HG02870 (cell line): ENCODE data around the gene CCDC169.

ENCODE experiments used
- ATAC-seq: cut with Tn5 transposase; IDR thresholded peaks from one replicate; pipeline ENCODE4 v1.9.1; 2021; ENCODE audit warnings: mild to moderate bottlenecking, moderate library complexity; ENCODE audit not compliant: unreplicated experiment

CCDC169 gene

DNA sequence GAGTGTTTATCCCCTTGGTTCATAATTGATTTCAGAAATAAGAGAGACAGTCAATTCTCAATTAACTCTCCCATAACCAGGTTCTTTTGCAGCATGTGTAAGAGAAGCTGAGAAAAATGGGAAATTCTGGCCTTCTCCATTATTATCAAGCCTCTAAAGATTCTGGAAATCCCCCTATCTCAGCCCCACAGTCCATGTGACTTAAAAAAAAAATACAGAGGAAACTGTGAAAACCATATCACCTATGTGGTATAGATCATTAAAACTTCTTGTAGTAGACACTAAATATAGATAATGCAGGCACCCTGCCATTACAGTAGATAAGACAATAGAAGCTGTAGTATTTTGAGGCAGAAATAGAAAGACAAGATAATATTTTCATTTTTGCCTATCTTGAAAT lies 48.9 kb downstream of the CCDC169 start:
- ATAC-seq, result no peak

DNA sequence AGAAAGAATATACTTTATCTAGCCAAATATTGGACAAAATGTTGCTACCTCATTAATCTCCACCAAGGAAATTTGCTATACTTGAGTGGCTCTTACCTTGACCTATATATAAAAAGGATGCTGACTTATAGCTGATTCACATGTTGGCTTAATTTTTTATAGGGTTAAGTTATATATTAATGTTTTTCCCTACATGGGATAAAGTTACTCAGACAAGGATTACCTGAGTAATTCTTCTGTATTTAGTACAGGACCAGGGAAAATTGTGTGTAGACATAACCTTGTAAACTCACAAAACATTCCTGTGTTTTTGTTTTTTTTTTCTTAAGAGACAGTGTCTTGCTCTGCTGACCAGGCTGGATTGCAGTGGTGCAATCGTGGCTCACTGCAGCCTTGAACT lies 52.6 kb downstream of the CCDC169 start:
- ATAC-seq, result no peak

DNA sequence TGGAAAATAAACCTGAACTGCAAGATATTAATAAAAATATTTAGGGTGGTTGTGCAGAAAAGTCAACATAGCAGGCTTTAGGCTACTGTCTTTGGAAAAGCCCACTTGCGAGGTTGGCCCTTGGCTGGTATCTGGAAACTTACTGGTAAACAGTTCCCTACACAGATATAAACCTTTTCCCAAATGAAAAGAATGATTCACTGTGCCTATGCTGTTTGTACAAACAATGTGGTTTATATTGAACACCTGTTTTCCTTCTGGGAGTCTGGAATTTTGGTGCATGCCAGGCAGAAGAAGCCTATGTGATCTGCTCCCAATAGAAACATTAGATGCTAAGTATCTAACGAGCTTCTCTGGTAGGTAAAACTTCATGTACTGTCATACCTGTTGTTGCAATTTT lies 53.5 kb downstream of the CCDC169 start:
- ATAC-seq, result no peak

DNA sequence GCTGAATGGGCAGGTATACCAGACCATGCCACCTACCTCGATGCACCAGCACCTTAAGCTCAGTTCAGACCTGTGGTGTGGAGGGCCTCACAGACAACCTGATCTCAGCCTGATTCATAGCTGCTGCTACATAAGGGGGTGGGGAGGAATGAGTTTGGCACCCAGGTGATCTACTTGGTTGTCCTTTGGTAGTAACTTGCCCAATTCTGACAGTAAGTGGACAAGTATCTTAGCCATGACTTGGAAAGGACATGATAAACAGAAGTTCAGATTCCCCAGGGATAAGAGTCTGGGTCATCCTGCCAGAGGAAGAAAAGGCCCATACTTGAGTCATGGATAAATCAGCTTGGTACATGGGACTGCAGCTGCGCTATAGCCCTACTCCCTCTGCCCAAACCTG lies 54.9 kb downstream of the CCDC169 start:
- ATAC-seq, result no peak

DNA sequence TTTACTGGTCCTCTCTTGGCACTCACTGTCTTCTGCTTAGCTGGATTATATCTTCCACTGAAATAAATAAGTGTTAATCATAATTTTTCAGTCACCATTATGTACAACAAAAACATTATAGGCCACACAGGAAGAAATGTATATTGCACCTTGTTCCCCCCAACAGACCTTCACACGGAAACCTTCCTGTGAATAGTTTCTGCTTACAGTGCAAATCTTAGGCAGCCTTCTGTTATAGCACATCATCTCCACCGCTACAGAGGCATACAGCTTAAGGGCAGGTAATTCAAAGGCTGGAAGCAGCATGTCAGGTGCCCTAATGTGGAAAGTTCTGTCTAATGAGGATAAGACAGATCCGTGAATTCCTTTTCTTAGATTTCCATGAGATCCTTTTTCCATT lies 66.4 kb downstream of the CCDC169 start:
- no peak for ATAC-seq

DNA sequence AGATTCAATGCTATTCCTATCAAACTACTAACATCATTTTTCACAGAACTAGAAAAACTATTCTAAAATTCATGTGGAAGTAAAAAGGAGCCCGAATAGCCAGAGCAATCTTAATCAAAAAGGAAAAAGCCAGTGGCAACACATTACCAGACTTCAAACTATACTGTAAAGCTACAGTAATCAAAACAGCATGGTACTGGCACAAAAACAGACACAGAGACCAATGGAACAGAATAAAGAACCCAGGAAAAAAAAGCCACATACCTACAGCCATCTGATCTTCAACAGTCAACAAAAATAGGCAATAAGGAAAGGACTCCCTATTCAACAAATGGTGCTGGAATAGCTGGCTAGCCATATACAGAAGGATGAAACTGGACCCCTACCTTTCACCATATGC lies 72.9 kb downstream of the CCDC169 start:
- no peak for ATAC-seq

DNA sequence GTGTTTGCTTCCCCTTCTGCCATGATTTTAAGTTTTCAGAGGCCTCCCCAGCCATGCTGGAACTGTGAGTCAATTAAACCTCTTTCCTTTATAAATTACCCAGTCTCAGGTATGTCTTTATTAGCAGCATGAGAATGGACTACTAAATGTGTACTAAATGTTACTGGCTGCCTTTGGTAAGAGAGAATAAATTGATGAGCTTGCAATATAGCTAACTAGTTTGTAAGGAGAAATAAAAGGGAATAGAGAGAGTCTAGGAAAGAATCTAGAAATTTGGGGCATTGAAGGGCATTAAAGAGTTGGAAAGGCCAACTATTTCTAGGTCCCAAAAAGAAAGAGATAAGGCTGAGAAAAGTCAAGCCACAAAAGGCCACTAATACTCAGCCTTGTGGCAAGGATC lies 77.7 kb downstream of the CCDC169 start:
- ATAC-seq, result no peak

DNA sequence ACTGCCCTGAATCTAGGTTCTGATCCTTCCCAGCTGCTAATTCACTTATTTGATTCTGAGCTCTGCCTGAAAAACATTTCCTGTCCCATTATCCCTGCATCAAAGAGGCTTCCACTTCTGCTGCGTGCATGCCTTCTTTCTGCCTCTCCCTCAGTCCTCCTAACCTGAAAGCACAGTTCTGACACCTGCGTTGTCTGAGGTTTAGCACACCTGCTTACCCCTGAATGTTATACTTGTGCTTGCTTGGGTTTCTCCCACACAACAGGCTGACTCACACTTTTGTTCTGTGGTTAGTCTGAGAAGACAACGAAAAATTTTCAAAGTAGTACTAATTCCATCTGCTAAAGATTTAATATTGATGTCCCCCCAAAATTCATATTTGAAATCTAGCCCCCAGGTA lies 80.2 kb downstream of the CCDC169 start:
- no peak for ATAC-seq

DNA sequence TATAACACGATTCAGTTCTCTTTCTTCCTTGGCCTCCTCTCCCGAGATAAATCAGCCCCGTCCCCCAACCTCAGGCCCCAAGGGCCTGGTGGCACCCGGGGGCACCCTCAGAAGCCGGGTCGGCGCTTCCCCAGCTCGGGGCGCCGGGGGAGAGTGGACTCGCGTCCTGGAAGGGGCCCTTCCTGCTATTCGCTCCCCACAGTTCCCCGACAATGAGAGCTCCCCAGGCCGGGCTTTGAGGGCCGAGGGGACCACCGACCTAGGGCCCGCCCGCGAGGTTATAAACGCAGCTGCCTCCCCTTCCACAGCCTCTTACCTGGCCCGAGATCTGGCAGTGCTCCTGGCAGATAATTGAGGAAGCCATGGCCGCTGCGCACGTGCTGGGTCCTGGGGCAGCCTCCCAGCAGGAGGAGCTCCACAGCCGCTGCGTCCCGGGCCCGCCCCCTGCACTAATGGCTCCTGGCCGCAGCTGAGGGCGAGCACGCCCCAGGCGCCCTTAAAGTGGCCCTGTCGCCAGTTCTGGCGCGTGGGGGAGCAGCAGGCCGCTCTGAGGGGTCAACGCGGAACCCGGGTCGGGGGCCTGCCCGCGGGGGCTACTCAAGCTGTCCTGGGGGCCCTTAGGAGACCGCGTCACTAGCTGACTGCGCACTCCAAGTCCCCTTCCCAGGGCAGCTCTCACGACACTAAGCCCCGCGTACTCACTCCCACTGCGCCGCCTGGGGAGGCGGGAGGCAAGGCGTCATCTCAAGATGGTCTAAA lies 83.3 kb downstream of the CCDC169 start, which contains the start of gene SOHLH2:
TSS of gene SOHLH2 (minus strand) at position 394 of the 759 bp plus-strand sequence. CDS start at position 364, 30 bp downstream.
- no peak for ATAC-seq

DNA sequence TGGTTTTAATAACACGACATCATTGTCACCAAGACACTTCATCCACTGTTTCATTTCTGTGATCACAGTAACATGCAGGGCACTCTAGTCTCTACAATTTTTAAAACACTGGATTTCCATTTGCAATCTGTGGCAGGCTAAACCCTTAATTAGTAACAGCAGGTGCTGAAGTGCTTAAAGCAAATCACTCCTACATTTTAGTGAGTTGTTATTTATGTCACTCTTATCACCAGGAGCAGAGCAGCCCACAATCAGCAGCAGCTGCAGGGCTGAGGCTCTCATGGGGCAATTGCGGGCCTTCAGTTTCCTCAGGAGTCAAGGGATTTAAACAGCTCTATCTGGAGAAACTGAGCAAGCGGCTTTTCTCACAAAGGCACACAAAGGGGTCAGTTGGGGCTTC lies 84.8 kb downstream of the CCDC169 start:
- no peak for ATAC-seq

DNA sequence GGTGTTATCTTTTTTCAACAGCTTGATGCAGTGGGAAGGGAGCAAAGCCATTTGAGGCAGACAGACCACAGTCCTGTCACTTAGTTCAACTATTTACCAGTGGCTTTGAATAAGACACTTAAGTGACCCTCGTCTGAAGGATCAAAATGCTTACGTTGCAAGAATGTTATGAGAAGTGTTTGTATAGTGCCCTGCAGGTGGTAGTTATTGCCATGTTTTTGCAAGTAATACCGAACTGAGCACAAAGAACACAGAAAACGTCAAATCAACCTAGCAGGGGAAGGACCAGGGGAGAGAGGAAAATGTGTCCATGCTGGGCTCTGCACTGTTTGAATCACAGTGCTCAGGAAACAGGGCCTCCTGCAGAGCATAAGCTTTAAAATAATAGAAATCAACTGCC lies 86.0 kb downstream of the CCDC169 start:
- ATAC-seq, result no peak

DNA sequence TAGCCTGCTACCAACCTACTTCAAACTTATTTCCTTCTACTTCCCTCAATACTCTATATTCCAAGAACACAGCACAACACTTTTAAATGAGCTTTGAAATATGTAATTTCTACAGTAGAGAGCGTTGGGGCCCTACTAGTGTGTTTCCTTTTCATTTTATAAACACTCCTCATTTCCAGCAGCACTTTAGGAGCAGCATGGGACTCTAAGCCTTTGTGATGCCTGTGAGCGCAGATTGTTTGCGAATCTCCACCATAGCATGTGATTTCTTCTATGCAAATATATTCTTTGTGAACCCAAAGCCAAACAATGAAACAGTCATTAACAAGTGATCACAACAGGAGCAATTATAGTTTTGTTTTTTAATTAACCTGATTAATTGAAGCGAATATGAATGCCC lies 86.9 kb downstream of the CCDC169 start:
- no peak for ATAC-seq

DNA sequence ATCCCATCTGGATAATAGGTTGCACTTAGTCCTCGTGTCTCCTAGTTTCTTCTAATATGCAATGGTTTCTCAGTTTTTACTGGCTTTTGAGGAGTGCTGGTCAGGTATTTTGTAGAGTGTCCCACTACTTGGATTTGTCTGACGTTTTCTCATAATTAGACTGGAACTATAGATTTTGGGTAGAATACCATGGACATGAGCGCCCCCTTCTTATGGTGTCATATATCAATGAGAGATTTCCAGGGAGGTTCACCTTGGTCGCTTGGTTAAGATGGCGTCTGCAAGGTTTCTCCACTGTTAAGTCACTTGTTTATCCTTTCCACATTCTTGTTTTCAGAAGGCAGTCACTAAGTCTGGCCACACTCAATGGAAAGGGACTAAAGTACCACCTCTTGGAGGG lies 89.9 kb downstream of the CCDC169 start:
- ATAC-seq, result no peak

DNA sequence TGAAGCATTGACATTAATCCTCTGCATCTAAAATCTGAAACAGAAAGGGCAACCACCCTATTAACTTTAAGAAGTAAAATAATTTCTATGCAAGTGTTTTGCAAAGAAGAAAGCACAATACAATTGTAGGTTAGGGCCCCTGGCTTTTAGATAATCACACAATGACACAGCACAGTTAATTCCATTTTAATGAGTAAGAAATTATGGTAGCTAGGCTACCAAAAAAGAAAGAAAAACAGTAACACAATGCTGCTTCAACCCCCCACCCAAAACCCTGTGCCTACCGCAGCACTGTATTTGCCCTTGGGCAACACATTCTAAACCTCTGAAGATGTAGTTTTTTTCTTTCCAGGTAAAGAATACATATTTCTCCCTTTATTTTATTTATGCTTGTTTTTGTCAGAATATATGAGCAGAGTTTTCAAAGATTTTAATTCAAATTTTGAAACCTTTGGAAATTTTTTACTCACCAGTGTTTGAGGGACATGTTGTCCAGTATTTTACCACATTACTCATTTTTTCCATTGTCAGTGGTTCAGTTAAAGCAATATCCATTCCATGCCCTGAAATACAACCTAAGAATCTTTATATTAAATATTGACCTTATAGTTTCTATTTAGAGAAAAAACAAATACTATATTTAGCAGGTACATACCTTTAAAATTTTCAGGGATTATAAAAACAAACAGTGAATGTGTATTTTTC lies 104.3 kb downstream of the CCDC169 start:
- ATAC-seq, result no peak

DNA sequence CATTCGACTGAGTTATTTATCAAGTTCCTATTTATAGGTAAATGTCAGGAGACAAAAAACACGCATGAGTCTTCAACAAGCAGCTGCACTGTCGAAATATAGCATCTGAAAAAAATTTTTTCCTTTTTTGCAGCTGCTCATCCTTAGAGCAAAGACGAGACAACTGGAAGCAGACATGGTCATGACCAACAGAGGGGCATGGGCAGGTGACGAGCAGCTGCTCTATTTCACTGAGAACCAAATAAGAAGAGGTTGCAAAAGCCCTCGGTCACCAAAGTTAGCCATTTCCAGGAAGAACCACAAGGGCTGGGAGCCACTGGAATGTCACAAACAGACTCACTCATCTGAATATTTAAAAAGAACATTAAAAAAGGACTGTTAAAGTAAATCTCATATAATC lies 105.4 kb downstream of the CCDC169 start:
- ATAC-seq, result no peak

DNA sequence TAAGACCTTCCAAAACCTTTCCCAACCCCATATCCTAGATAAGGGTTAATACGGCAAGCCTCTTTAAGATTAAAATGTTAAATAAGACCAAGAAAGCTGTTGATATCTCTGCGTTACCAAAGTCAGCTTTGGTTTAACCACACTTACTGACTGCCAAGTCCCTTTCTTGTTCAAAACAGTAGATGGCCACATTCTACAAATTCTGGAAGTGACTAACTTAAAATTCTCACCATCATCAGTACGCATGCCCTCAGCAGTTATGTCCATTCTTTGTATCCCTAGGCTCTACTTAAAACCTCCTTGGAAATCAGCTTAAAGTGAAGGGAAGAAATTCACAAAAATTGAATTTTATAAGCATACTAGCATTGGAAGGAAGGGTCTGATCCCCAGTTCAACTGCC lies 106.8 kb downstream of the CCDC169 start:
- no peak for ATAC-seq

DNA sequence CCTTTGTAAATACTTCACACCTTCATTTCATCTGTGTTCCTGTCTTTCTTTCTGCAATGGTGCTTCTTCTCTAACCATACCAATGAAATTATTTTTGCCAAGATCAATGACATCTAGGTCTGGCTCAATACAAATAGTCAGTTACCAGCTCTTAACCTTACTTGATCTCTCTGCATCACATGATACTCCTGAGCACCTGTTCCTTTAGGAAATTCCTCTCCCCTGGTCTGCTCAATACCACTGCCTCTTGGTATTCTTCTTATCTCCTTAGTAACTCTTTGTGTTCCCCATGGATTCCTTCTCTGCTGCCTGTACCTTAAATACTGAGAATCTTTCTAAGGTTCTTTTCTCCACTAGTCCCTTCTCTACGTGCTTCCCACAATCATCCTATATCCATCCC lies 109.2 kb downstream of the CCDC169 start:
- no peak for ATAC-seq

DNA sequence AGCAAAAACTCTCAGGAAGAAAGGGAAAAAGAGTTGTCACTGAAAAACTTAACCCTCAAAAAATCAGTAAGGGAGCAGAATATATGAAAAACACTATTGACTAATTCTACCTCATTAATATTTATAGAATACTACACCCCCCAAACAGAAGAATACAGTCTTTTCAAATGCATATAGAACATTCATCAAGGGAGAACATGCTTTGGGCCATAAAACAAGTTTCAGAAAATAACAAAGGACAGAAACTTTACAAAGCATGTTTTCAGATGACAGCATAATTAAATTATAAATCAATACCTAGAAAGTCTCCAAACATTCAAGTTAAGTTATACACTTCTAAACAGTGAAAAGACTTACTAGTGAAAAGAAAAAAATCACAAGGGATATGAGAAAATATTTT lies 113.7 kb downstream of the CCDC169 start:
- ATAC-seq, result no peak
